H1 (cell line): ENCODE data around the gene ZNF132. TPM values are rescaled to one million over a fixed set of nuclear protein-coding genes. Genes with fewer than 3 reads are reported as not detected.

ENCODE experiments used
- ASH2L ChIP-seq: fragments of 200-600, 300-600 bp; sonication (generic); IDR thresholded peaks from one replicate; pipeline ENCODE4 v1.7.1; 2017; ENCODE audit warnings: low read length
- CREB1 ChIP-seq: IDR thresholded peaks from 2 replicates; pipeline ENCODE4 v1.6.1; 2012; ENCODE audit warnings: inconsistent platforms
- HDAC2 ChIP-seq, 2 experiments: fragments of 300-600 bp in 1 of 2; sonication (generic) in 1 of 2; IDR thresholded peaks; 2 replicates each; pipeline ENCODE4 v1.6.1; 2011 to 2012; ENCODE audit warnings: low read depth in 2 of 2, low read length in 2 of 2, mild to moderate bottlenecking in 2 of 2, moderate library complexity in 2 of 2, borderline replicate concordance in 1 of 2, inconsistent platforms in 1 of 2
- YY1 ChIP-seq: IDR thresholded peaks from 2 replicates; pipeline ENCODE4 v1.6.1; 2011; ENCODE audit warnings: low read depth, mild to moderate bottlenecking, low read length
- polyA plus RNA-seq, 7 experiments: library from polyadenylated mRNA; depleted of rRNA in 3 of 7; stranded (reverse) in 5 of 7; unstranded in 2 of 7; fragments of >200 nt in 5 of 7; fragments of 200-250 nt in 2 of 7; gene quantifications; 1 replicate in 5 of 7; 2 replicates in 1 of 7; 4 replicates in 1 of 7; pipeline versions ENCODE4 v1.2.1 to v1.2.3, GENCODE V29; 2011 to 2013; ENCODE audit warnings: missing spikeins in 2 of 7, mixed read lengths in 2 of 7
- total RNA-seq: library from RNA; stranded (reverse); fragmentation: NEBNext Ultra II Directional; extraction: Animal tissue kit (Norgen Biotek cat#: 25700); gene quantifications from 2 replicates; pipeline ENCODE4 v1.2.1, GENCODE V29; 2021

ZNF132 gene
- total and polyA plus RNA-seq, 2 of the 8 experiments (the other 6 are each of a cell fraction or from before 2014, with no cell fraction given): 0.89 to 1.9 TPM

DNA sequence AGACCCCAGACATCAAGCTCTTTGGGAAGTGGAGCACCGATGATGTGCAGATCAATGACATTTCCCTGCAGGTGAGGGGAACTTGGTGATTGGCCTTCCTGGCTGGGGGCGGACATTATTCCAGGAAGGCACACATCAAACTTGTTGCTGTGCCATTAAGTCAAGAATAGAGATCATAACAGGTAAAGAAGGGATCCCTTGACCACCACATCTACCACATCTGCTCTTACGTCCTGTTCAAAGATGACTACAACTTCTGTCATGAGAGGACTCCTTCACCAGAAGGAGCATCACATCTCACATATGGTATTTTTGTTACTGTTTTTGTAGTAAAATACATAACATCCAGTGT is 51.8 kb downstream of the ZNF132 start (continued):
- TF ChIP-seq HDAC2 (IDR thresholded peaks at IDR 0.05; ENCODE audit: borderline replicate concordance in 1 of 2, low read depth in 2 of 2, low read length in 2 of 2) (no peak), ASH2L (no peak), YY1 (no peak), CREB1 (no peak)
